Measurements from ENCODE around the gene IL17D.
"Not testable (repeated sequence)": the region's sequence is repeated elsewhere in the genome, so short reads cannot be mapped to it uniquely, and the experiment has no call there.

IL17D gene

DNA sequence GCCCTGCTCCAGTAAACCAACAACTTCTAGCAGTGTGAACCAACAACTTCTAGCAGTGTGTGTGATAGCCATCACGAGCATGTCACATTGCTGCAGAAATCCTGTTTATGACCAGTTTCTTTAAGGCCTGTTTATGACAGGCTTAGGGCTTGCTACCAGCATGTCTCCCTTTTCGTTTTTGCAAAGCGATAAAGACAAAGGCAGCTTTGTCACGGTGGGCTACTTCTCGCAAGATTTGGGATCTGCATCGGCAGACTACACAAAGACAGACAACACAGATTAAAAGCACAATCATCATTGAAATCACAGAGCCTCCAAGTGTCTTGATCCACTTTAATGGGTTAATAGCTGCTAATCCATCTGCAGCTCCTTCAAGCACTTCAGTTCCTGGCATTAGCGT, 24.9 kb upstream of the IL17D start:
- H3K9ac ChIP-seq (ENCODE audit: low read depth, low read length); H3K9me3 ChIP-seq (ENCODE audit: control insufficient read depth, insufficient read depth, low read length); H3K27me3 ChIP-seq (ENCODE audit: control insufficient read depth, insufficient read depth, low read length); H3K36me3 ChIP-seq (ENCODE audit: control insufficient read depth, insufficient read depth, low read length); H3K4me3 ChIP-seq (ENCODE audit: low read depth, low read length); H3K27ac ChIP-seq (ENCODE audit: low read depth, low read length): not testable (repeated sequence)
- peaks cover 19% of the 10 kb centered on the region for H3K4me1 ChIP-seq (ENCODE audit: control insufficient read depth, insufficient read depth, low read length)

DNA sequence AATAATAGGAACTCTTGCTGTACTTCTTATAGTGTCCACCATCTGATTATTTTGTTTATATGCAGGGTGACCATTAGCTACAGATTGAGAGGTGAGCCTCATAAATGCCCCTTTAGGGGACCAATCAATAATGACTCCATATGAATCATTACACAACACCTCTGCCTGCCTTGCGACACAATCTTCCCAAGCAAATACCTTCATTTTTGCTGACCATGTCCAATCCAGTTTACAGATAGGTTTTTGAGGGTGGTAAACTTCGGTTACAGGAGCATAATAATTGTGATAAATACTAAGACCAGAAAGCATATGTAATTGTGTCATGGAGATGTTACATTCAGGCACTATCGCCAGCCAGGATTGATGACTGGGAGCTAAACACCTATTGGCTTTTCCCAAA, 23.6 kb upstream of the IL17D start:
- Histone ChIP-seq H3K9me3 (ENCODE audit: control insufficient read depth, insufficient read depth, low read length) (no peaks in the 10 kb centered on the region), H3K36me3 (ENCODE audit: control insufficient read depth, insufficient read depth, low read length) (no peaks in the 10 kb centered on the region), H3K9ac (ENCODE audit: low read depth, low read length) (no peak overlapping the region), H3K27ac (ENCODE audit: low read depth, low read length) (no peak overlapping the region), H3K27me3 (ENCODE audit: control insufficient read depth, insufficient read depth, low read length) (no peaks in the 10 kb centered on the region), H3K4me1 (ENCODE audit: control insufficient read depth, insufficient read depth, low read length) (peaks cover 31% of the 10 kb centered on the region), H3K4me3 (ENCODE audit: low read depth, low read length) (no peak overlapping the region)

DNA sequence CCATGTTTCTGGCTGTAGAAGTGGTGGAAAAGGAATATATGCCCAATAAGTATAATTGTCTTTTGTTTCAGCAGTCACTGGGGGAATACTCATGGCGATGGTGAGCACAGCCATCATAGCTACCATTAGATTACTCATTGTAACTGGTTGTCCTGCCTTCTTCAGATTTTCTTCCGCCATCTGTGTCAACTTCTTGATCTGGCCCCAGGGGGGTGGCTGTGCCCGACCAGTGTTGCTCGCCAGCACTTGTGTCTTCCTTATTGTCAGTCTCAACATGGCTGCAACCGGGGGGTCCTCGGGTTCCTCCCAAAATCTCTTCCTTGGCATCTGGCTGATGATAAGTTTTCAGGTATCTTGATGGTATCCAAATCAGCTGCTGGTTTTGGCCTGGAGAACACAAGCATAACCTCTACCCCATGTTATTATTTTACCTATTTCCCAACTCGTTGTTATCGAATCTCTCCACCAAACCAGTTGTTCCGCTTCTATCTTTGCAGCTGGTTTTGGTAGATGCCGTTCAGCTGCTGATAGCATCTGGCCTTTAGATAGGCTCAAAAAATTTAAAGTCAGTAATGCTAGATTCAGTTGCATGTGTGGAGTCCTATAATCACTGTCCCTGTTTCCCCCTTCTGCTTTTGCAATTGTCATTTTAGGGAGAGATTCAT, 23.0 kb upstream of the IL17D start:
- H3K9ac ChIP-seq (ENCODE audit: low read depth, low read length) = no peak overlapping the region
- no peaks in the 10 kb centered on the region for H3K27me3 ChIP-seq (ENCODE audit: control insufficient read depth, insufficient read depth, low read length)
- no peak overlapping the region for H3K27ac ChIP-seq (ENCODE audit: low read depth, low read length)
- H3K4me3 ChIP-seq (ENCODE audit: low read depth, low read length) = no peak overlapping the region
- peaks cover 37% of the 10 kb centered on the region for H3K4me1 ChIP-seq (ENCODE audit: control insufficient read depth, insufficient read depth, low read length)
- H3K9me3 ChIP-seq (ENCODE audit: control insufficient read depth, insufficient read depth, low read length) = no peaks in the 10 kb centered on the region
- no peaks in the 10 kb centered on the region for H3K36me3 ChIP-seq (ENCODE audit: control insufficient read depth, insufficient read depth, low read length)

DNA sequence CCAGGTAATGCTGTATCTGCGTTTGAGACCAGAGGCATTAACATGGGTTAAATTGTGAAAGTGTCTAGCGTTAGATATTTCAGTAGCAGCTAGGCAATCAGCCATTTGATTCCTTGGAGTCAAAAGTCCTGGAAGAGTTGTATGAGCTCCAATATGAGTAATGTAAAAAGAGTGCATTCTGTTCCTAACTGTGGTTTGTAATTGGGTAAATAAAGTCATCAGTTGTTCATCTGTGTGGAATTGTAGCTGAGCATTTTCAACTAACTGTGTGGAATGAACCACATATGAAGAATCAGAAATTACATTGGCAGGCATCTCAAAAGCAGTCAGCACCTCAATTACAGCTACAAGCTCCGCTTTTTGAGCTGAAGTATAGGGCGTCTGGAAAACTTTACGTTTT, 22.0 kb upstream of the IL17D start:
- H3K27ac ChIP-seq (ENCODE audit: low read depth, low read length); H3K9ac ChIP-seq (ENCODE audit: low read depth, low read length); H3K9me3 ChIP-seq (ENCODE audit: control insufficient read depth, insufficient read depth, low read length); H3K4me3 ChIP-seq (ENCODE audit: low read depth, low read length); H3K27me3 ChIP-seq (ENCODE audit: control insufficient read depth, insufficient read depth, low read length); H3K36me3 ChIP-seq (ENCODE audit: control insufficient read depth, insufficient read depth, low read length): not testable (repeated sequence)
- peaks cover 37% of the 10 kb centered on the region for H3K4me1 ChIP-seq (ENCODE audit: control insufficient read depth, insufficient read depth, low read length)

DNA sequence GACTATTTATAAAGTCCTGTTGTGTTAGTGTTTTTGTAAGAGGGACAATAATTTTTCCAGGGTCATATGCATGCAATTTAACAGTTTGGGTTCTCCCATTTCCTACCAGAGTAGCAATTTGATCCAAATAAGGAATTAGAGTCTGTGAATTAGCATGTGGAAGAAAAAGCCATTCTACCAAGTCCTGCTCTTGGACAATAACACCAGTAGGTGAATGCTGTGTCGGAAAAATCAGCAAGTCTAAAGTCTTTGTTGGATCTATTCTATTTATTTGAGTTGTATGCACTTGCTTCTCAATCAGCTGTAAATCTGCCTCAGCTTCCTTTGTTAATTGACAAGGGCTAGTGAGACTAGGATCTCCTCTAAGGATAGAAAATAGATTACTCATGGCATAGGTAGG, 21.4 kb upstream of the IL17D start:
- no peaks in the 10 kb centered on the region for H3K36me3 ChIP-seq (ENCODE audit: control insufficient read depth, insufficient read depth, low read length)
- H3K27me3 ChIP-seq (ENCODE audit: control insufficient read depth, insufficient read depth, low read length) = no peaks in the 10 kb centered on the region
- no peak overlapping the region for H3K9ac ChIP-seq (ENCODE audit: low read depth, low read length)
- peaks cover 42% of the 10 kb centered on the region for H3K4me1 ChIP-seq (ENCODE audit: control insufficient read depth, insufficient read depth, low read length)
- H3K27ac ChIP-seq (ENCODE audit: low read depth, low read length) = no peak overlapping the region
- H3K9me3 ChIP-seq (ENCODE audit: control insufficient read depth, insufficient read depth, low read length) = no peaks in the 10 kb centered on the region
- H3K4me3 ChIP-seq (ENCODE audit: low read depth, low read length) = no peak overlapping the region

DNA sequence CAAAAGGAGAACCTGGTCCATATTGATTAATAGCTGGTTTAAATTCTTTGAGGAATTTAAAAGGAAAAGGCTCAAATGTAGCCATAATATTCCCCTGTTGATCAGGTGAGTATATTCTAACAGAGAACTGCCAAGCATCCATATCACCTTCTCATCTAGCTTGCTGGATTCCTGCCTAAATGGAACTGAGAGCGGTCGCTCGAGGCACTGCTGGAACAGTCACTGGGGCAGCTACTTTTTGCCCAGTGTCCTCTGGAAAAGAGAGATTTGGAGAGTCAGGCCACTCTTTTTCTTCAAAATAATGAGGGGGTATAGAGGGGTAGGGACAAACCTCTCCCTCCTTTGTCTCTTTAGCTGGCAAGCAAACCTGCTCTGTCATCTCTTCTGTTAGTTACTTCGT, 19.5 kb upstream of the IL17D start:
- no peak overlapping the region for H3K4me3 ChIP-seq (ENCODE audit: low read depth, low read length)
- no peaks in the 10 kb centered on the region for H3K9me3 ChIP-seq (ENCODE audit: control insufficient read depth, insufficient read depth, low read length)
- H3K4me1 ChIP-seq (ENCODE audit: control insufficient read depth, insufficient read depth, low read length) = peaks cover 47% of the 10 kb centered on the region
- H3K9ac ChIP-seq (ENCODE audit: low read depth, low read length) = no peak overlapping the region
- H3K36me3 ChIP-seq (ENCODE audit: control insufficient read depth, insufficient read depth, low read length) = no peaks in the 10 kb centered on the region
- H3K27ac ChIP-seq (ENCODE audit: low read depth, low read length) = no peak overlapping the region
- H3K27me3 ChIP-seq (ENCODE audit: control insufficient read depth, insufficient read depth, low read length) = no peaks in the 10 kb centered on the region

DNA sequence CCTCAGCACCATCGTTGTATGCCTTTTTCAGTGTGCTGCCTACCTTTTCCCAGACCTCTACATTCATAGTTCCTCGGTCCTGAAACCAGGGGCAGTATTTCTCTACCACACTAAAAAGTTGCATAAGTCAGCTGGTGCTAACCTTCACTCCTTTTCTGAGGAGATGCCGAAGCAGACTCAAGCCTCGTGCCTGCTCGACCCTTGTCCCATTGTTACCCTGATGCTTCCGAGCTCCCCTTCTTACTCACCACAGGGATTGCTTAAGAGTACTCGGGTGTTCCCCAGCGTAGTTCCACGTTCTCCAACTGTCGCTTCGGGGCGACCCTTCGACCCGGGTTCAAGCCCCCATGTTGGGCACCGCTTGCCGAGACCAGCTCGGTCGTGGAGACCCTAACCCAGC, 19.0 kb upstream of the IL17D start:
- Histone ChIP-seq H3K9ac (ENCODE audit: low read depth, low read length) (no peak overlapping the region), H3K36me3 (ENCODE audit: control insufficient read depth, insufficient read depth, low read length) (no peaks in the 10 kb centered on the region), H3K4me3 (ENCODE audit: low read depth, low read length) (no peak overlapping the region), H3K4me1 (ENCODE audit: control insufficient read depth, insufficient read depth, low read length) (peaks cover 47% of the 10 kb centered on the region), H3K27me3 (ENCODE audit: control insufficient read depth, insufficient read depth, low read length) (no peaks in the 10 kb centered on the region), H3K27ac (ENCODE audit: low read depth, low read length) (no peak overlapping the region), H3K9me3 (ENCODE audit: control insufficient read depth, insufficient read depth, low read length) (no peaks in the 10 kb centered on the region)

DNA sequence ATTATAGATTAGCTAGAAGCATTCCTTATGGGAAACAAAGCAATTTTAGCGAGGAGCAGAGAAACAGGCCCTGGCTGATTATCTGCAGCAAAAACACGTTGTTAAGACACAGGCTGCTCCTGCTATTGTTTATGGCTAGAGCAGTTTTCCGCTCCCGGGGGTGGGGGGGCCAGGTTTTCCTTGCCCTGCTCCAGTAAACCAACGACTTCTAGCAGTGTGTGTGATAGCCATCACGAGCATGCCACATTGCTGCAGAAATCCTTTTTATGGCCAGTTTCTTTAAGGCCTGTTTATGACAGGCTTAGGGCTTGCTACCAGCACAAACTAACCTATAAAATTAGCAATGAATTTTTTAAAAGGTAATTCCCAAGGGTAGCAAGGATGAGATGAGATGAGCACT, 18.4 kb upstream of the IL17D start:
- H3K9ac ChIP-seq (ENCODE audit: low read depth, low read length) = no peak overlapping the region
- no peak overlapping the region for H3K27ac ChIP-seq (ENCODE audit: low read depth, low read length)
- no peaks in the 10 kb centered on the region for H3K27me3 ChIP-seq (ENCODE audit: control insufficient read depth, insufficient read depth, low read length)
- H3K9me3 ChIP-seq (ENCODE audit: control insufficient read depth, insufficient read depth, low read length) = no peaks in the 10 kb centered on the region
- H3K36me3 ChIP-seq (ENCODE audit: control insufficient read depth, insufficient read depth, low read length) = no peaks in the 10 kb centered on the region
- H3K4me1 ChIP-seq (ENCODE audit: control insufficient read depth, insufficient read depth, low read length) = peaks cover 47% of the 10 kb centered on the region
- no peak overlapping the region for H3K4me3 ChIP-seq (ENCODE audit: low read depth, low read length)

DNA sequence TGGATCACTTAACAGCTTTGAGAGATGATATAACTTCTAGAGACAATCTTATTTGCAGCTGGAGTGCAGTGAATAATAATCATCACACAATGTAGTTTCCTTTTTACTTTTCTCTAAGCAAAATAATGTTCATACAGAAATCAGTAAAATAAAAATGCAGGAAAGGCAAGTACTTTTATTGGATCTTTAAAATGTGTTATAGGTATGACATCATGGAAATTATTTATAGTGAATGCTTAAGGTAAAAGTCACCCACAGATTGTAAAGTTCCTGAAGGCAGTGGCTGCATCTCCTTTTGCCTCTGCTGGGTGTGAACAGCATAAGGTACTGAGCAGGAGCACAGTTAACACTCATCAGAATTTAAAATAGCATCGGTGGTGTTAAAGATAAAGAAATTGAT, 17.3 kb upstream of the IL17D start:
- Histone ChIP-seq H3K9me3 (ENCODE audit: control insufficient read depth, insufficient read depth, low read length) (no peaks in the 10 kb centered on the region), H3K4me3 (ENCODE audit: low read depth, low read length) (no peak overlapping the region)

DNA sequence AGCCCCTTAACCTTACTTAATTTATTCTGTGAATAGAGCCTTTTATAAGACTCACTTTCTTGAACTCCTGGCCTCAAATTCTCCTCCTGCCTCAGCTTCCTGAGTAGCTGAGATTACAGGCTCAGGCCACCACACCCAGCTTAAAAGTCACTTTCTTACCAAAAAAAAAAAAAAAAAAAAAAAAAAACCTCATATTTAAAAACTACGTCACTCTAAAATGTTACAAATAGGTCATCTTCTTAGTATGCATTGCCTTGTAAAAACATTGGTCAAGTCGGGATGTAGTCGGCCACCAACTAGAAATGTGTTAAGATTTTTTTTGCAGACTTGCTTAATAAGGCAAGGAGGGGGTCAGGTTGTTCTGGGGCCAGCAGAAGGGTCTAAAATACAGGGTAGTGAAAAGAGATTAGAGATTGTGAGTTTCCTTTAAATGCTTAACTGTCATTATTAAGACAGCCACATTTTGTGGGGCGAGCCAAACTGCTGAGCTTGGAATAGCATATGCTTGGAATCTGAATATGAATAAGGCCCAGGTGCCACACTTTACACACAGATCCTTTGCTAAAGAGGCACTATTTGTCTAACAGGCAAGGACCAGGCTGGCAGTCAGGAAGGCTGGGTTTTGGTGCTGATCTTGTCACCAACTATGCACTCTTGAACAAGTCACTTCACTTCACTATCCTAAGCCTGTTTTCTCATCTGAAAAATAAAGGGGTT, 16.5 kb upstream of the IL17D start:
- H3K9me3 ChIP-seq (ENCODE audit: control insufficient read depth, insufficient read depth, low read length) = no peaks in the 10 kb centered on the region
- H3K9ac ChIP-seq (ENCODE audit: low read depth, low read length) = no peak overlapping the region
- H3K36me3 ChIP-seq (ENCODE audit: control insufficient read depth, insufficient read depth, low read length) = no peaks in the 10 kb centered on the region
- H3K27ac ChIP-seq (ENCODE audit: low read depth, low read length) = no peak overlapping the region
- no peak overlapping the region for H3K4me3 ChIP-seq (ENCODE audit: low read depth, low read length)
- H3K27me3 ChIP-seq (ENCODE audit: control insufficient read depth, insufficient read depth, low read length) = no peaks in the 10 kb centered on the region
- H3K4me1 ChIP-seq (ENCODE audit: control insufficient read depth, insufficient read depth, low read length) = peaks cover 46% of the 10 kb centered on the region

More for the DNA sequence above, 17.3 kb upstream of the IL17D start:
- H3K27ac ChIP-seq (ENCODE audit: low read depth, low read length) = no peak overlapping the region
- peaks cover 47% of the 10 kb centered on the region for H3K4me1 ChIP-seq (ENCODE audit: control insufficient read depth, insufficient read depth, low read length)
- no peaks in the 10 kb centered on the region for H3K27me3 ChIP-seq (ENCODE audit: control insufficient read depth, insufficient read depth, low read length)
- H3K9ac ChIP-seq (ENCODE audit: low read depth, low read length) = no peak overlapping the region
- H3K36me3 ChIP-seq (ENCODE audit: control insufficient read depth, insufficient read depth, low read length) = no peaks in the 10 kb centered on the region

DNA sequence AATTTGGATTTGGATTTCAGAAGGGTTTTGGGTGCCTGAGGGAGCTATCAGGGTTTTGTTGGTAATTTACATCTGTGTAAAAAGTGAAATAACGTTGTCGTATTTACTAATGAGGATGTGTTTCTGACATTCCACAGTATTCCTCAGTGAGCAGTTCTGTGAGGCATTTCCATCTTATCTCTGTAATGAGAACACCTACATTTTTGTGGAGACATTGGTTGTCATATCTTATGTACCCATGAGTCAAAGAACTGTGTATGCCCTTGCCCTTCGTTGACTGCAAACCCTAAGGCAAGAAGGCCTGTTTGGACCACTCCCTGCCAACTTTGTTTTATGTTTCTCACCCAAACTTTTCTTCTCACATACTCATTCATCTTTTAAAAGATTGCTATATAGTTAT, 14.2 kb upstream of the IL17D start:
- Histone ChIP-seq H3K9ac (ENCODE audit: low read depth, low read length) (no peak overlapping the region), H3K36me3 (ENCODE audit: control insufficient read depth, insufficient read depth, low read length) (no peaks in the 10 kb centered on the region), H3K9me3 (ENCODE audit: control insufficient read depth, insufficient read depth, low read length) (no peaks in the 10 kb centered on the region), H3K27ac (ENCODE audit: low read depth, low read length) (no peak overlapping the region), H3K4me3 (ENCODE audit: low read depth, low read length) (no peak overlapping the region), H3K27me3 (ENCODE audit: control insufficient read depth, insufficient read depth, low read length) (no peaks in the 10 kb centered on the region), H3K4me1 (ENCODE audit: control insufficient read depth, insufficient read depth, low read length) (peaks cover 26% of the 10 kb centered on the region)

Measured in HUES48 (cell line).